RPMI7951 (cell line): ENCODE results near the gene ARHGAP10. TPM values are rescaled to one million over a fixed set of nuclear protein-coding genes. Genes with fewer than 3 reads are reported as not detected.

ENCODE experiments used
- DNase-seq: peaks from one replicate; pipeline ENCODE4 v3.0.0-alpha.2; 2012; ENCODE audit warnings: low read depth
- total RNA-seq: library from RNA; depleted of rRNA; stranded (reverse); fragments of >200 nt; shearing (Covaris generic); gene quantifications from 2 replicates; pipeline ENCODE4 v1.2.3, GENCODE V29; 2014

ARHGAP10 gene
- total RNA-seq, 1 experiment from 2014 or later = 16.9 TPM

DNA sequence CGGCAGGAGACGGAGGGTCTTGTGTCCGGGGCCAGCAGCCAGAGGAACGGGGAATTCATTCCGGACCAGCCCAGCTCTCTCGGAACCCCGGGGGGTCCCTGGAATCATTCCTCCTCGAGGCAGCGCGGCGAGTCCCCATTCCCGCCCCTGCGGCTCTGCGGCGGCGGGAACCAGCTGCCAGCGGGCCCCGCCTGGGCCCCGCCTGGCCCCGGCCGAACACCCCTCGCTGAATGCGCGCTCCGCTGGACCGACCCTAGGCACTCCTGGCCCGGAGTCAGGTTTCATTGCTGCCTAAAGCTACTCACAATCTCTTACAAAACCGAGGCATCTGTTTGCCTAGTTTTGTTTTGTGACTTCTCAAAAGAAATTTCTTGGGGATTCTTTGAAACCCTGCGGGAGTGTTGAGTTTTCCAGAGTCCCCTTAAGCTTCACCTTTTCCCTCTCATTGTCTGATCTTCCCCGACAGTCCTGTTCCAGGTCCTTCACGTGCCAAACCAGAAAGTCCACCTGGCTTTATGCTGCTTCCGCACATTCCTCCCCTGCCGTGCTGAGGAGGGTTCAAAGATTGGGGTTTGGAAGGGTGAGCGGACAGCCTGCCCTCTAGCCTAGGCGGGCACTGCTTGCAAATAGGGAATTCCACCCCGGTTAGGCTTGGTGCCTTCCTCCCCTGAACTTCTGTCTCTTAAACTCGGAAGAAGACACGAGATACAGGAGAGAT, 789 bp downstream of the ARHGAP10 start:
- DNase-seq = peak; percentile 45

GRCh38 chr4:147733716-147734344, 1.9 kb downstream of the ARHGAP10 start:
- DNase-seq = peak; percentile 33

DNA sequence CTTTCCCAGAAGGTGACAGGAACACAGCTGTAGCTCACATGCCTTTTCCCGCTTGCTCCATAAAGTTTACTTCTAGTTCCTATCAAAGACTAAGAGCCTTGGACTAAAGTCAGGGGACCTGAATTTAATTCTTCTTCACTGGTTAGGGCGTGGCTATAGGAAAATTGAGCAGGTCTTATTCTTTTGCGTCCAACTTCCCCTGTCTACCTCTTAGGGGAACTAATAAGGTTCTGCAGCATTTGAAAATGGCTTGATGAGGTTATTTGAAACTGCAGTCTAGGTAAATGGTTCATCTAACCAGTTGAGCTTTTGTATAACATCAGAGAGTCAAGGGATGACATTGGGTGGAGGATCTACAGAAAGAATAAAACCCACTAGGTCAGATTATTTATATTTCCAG, 2.6 kb downstream of the ARHGAP10 start:
- no peak for DNase-seq

- no peak for DNase-seq
Measured at GRCh38 chr4:147735413-147736301, 3.8 kb downstream of the ARHGAP10 start.

- peak; percentile 77 for DNase-seq
Measured at GRCh38 chr4:147736458-147736857, 4.6 kb downstream of the ARHGAP10 start.

DNA sequence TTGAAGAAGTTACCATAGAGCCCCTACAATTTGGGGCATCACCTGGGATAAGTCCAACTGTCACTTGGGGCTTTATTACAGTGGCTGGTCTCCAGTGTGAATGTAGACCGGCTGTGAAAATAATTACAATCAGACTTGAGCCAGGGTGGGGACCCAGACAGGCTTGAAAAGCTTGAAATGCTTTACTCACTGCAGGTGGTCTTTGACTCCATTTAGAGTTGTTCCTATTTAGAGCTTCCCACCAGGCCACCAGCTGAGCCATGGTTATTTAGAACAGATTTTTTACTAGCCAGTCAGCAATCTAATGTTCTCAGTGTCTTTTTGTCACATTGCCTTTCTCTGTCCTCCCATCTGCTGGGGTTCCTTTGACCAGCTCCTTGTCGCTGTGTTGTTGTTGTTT, 5.7 kb downstream of the ARHGAP10 start:
- no peak for DNase-seq

DNA sequence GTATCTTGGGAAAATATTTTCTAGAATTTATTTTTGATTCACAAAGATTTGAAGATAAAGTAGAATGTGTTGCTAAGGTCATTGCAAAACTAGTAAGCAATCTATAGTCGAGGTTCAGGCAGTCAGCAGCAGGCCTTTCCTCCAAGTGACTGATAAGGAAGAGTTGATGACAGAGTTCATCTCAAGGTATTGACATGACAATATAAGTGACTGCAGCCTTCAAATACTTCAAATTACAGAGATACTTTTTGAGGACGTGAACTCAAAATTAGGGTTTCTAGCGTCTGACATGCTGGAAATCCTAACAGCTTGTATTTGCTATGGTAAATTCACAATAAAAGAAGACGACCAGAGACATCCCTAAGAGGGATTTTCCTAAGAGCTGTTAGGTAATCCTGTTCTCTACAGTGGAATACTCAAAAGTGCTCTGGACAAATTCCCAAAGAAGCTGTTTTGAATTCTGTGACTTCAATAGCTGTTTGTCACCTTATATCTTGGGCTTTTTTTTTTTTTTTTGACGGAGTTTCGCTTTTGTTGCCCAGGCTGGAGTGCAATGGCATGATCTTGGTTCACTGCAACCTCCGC, 7.4 kb downstream of the ARHGAP10 start:
- no peak for DNase-seq

DNA sequence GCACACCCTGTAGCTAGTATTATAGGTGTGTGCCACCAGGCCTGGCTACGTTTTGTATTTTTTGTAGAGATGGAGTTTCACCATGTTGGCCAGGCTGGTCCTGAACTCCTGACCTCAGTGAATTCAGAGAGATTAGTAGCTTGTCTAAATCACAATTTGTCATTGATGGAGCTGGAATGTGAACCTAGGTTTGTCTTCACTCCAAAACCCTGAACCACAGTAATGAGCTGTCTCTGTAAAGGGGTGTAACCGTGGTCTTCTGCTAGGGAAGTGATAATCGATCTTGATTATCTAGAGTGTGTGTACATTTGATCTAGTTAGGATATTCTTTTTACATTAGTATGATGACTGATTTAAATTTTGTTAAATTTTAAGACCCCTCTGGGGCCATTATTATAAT, 8.3 kb downstream of the ARHGAP10 start:
- DNase-seq = no peak

DNA sequence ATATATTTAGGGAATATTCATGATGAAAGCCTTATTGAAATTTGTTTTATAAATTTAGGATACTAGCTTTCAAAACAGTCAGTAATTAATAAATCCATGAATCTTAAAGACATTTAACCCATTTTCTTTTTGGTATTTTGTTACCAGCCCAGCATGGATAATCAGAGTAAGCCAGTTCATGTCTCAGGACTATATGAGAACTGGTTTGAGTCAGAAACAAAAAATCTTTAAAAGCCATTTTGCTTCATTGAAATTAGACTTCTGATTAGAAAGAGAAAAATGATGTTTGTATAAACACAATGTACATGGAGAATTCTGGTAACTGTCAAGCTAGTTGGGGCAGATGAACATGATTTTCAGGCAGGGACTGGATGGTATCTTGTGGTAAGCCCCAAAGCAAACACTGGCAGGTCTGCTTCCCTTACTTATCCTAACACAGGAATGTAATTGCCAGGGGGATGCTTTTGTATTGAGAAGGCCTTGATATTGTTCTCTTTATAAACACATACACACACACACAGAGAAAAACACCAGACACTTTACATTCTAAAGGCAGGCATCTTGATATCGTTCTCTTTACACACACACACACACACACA, 9.4 kb downstream of the ARHGAP10 start:
- DNase-seq = peak; percentile 46

DNA sequence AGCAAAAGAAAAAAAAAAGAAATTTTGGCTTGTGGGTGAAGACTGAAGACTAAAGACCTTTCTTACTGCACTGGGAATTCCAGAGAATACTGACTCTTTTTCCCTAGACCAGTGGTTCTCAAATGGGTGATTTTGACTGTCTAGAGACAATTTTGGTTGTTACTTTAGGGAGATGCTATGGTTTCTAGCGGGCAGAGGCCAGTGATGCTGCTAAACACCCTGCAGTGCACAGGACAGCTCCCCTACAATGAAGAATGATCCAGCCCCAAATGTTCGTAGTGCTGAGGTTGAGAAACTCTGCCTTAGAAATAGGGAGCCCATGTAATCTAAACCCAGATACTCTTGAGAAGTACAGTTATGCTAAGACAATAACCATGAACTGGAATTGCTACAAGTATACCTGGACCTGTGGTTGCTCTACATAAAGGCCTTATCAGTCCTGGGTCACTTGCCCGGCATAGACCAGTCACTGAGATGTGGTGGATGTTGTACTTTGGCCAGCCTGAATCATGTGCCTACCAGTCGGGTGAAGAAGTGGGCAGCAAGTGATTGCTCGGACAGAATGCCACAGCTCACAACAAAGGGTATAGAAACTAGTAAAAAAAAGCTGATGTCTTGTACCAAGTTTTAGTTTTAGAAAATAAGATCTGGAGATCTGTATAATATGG, 16.0 kb downstream of the ARHGAP10 start:
- DNase-seq = no peak

GRCh38 chr4:147749811-147750321, 18.0 kb downstream of the ARHGAP10 start:
- no peak for DNase-seq

- no peak for DNase-seq
Measured at GRCh38 chr4:147753047-147753446, 21.2 kb downstream of the ARHGAP10 start.

DNA sequence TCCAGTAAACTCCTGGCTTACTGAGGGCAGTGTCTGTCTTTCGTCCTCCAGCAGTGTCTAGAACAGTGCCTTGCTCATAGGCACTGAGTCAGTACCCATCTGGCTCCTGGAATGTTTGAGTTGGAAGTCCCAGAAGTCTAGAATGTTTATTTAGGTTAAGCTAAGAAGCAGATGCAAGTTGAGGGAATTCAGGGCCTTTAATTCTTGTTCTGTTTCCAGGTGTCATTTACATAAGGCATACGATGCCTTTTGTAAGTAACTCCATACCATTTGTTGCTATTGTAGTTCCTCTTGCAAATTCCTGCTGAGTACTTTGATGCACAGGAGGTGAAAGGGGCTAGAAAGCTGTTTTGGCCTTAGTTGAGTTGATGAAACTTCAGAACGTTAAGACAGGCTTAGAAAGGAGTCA, 22.2 kb downstream of the ARHGAP10 start:
- peak; percentile 68 for DNase-seq

- DNase-seq = no peak
Measured at GRCh38 chr4:147755561-147756295, 23.8 kb downstream of the ARHGAP10 start.

GRCh38 chr4:147756417-147756816, 24.5 kb downstream of the ARHGAP10 start:
- no peak for DNase-seq

DNA sequence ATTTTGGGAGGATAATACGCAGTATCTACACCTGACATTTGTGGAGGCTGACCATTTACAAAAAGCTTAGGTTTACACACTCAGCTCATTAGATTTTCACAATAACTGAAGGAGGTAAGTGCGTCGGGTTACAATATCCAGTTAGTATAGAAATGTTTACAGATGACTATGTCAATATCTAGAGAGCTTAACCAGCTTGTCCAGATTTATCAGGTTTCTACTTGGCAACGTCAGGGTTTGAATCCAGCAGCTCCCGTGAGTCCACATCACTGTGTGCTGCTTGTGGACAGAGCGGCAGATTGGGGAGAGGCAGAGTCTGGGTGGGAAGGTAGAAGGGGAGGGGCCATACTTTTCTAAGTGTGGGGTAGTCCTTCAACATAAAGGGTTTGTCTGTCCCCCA, 28.3 kb downstream of the ARHGAP10 start:
- no peak for DNase-seq

DNA sequence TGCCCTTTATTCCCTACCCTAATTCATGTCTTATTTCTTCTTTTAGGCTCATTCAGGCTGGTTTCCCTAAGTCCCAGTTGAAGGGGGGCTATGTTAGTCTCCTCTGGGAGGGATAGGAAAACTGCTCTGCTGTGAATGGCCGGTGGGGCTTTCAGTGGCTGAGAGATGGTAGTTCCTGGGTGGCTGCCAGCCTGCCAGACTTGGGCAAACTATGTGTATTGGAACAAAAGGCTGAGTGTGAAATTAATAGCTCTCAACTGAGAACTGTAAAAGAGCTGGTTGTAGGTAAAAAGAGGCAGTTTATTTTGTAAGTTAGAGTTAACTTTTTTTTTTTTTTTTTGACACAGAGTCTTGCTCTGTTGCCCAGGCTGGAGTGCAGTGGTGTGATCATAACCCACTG, 28.8 kb downstream of the ARHGAP10 start:
- peak; percentile 26 for DNase-seq

DNA sequence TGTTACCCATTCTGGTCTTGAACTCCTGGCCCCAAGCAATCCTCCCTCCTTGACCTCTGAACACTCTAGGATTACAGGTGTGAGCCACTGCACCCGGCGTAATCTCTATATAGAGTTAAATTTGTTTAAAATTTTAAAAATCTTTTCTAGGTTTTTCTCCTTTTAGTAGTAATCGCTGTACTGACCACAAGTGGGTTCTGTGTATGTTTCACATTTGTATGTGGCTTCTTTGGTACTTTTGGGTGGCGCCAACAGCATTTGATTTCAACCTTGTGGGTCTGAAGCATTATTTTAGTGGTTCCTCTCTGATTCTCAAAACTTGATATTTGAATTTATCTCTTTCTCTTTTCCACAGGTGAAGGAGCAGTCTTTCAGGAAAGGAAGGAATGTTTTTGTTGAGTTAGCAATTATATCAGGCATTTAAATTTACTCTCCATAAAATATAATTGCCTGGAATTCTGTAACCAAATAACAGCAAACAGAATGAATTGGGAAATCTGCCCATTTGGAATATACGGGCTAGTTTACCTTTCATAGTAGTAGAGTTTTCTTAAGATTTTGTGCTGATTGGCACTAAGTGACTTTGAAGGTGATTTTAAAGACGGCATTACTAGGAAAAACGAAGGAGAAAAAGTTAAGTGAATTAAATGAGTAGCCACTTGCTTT, 29.5 kb downstream of the ARHGAP10 start:
- DNase-seq = no peak

DNA sequence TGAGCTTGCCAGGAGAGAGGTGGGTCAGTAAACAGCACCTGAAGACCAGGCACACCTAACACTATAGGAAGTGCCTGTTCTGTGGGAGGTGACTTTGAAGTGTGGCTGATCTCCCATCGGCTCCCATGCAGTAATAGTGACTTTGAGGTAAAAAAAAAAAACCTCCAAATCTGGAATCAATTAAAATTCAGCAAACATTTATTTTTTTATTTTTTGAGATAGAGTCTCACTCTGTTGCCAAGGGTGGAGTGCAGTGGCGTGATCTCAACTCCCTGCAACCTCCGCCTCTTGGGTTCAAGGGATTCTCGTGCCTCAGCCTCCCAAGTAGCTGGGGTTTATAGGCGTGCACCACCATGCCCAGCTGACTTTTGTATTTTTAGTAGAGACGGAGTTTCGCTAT, 32.4 kb downstream of the ARHGAP10 start:
- DNase-seq = no peak

DNA sequence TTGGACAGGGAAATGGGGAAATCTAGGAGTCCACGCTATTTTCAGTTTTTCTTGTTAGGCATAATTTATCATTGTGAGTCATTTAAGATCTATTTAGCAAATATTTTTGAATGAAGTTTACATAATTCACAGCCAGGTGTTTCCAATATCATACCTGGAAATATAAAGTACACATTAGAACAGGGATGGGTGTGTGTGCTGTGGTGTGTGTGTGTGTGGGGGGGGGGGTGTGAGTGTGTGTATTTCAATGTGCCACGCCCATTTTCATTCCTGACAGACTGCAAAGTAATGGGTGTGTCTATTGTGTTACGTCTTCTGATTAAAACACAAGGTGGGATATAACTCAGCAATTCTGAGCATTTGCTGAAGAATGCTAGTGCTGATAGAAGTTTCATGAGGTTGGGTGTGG, 33.2 kb downstream of the ARHGAP10 start:
- no peak for DNase-seq
